Liver (tissue), 3 donors: Measurements from ENCODE around the gene ACTR3C.

Experiments used
- CTCF ChIP-seq: fragments of 150-350 bp; IDR thresholded peaks from 2 replicates; pipeline ENCODE4 v1.5.1; 2017; ENCODE audit warnings: improper control_type of control experiment, low read depth, low read length; ENCODE audit not compliant: missing input control
- EGR1 ChIP-seq, 2 donors: IDR thresholded peaks; 2 replicates each; pipeline ENCODE4 v1.6.1; 2016 to 2018; ENCODE audit warnings: antibody characterized with exemption in 2 of 2, low read depth in 2 of 2
- FOXA1 ChIP-seq: IDR thresholded peaks from 2 replicates; pipeline ENCODE4 v1.6.1; 2016; ENCODE audit warnings: antibody characterized with exemption
- GABPA ChIP-seq, 2 donors: IDR thresholded peaks in 1 of 2; conservative IDR thresholded peaks in 1 of 2; 2 replicates each; pipeline ENCODE4 v1.6.1; 2016; ENCODE audit warnings: antibody characterized with exemption in 2 of 2, mild to moderate bottlenecking in 1 of 2, moderate library complexity in 1 of 2
- JUND ChIP-seq, 2 donors: IDR thresholded peaks; 2 replicates each; pipeline ENCODE4 v1.6.1; 2016; ENCODE audit warnings: antibody characterized with exemption in 2 of 2
- MAX ChIP-seq: IDR thresholded peaks from 2 replicates; pipeline ENCODE4 v1.6.1; 2016; ENCODE audit warnings: antibody characterized with exemption
- NR2F2 ChIP-seq: IDR thresholded peaks from 2 replicates; pipeline ENCODE4 v1.6.1; 2016; ENCODE audit warnings: antibody characterized with exemption
- RAD21 ChIP-seq, 2 donors: IDR thresholded peaks; 2 replicates each; pipeline ENCODE4 v1.6.1; 2016; ENCODE audit warnings: antibody characterized with exemption in 2 of 2, mild to moderate bottlenecking in 2 of 2
- RXRA ChIP-seq, 2 donors: IDR thresholded peaks; 2 replicates each; pipeline ENCODE4 v1.6.1; 2017 to 2018; ENCODE audit warnings: antibody characterized with exemption in 2 of 2, mild to moderate bottlenecking in 1 of 2
- SP1 ChIP-seq: IDR thresholded peaks from 2 replicates; pipeline ENCODE4 v1.6.1; 2018; ENCODE audit warnings: antibody characterized with exemption, mild to moderate bottlenecking
- TAF1 ChIP-seq: conservative IDR thresholded peaks from 2 replicates; pipeline ENCODE4 v1.6.1; 2016; ENCODE audit warnings: antibody characterized with exemption, mild to moderate bottlenecking
- YY1 ChIP-seq: IDR thresholded peaks from 2 replicates; pipeline ENCODE4 v1.6.1; 2016; ENCODE audit warnings: antibody characterized with exemption, mild to moderate bottlenecking
- ZBTB33 ChIP-seq: IDR thresholded peaks from 2 replicates; pipeline ENCODE4 v1.6.1; 2016; ENCODE audit warnings: antibody characterized with exemption
- donor health status: healthy.
- donor health status: healthy.

GRCh38 chr7:150359622-150360362 is 36.4 kb upstream of the ACTR3C start:
- TF ChIP-seq RXRA (IDR thresholded peaks at IDR 0.05) (no peak), MAX (no peak), ZBTB33 (no peak), CTCF (no peak), GABPA (IDR thresholded peaks at IDR 0.05 in 1 of 2, conservative IDR thresholded peaks at IDR 0.05 in 1 of 2) (no peak), YY1 (no peak), RAD21 (IDR thresholded peaks at IDR 0.05) (no peak), FOXA1 (no peak), EGR1 (IDR thresholded peaks at IDR 0.05; ENCODE audit: low read depth in 2 of 2) (no peak), NR2F2 (no peak), JUND (IDR thresholded peaks at IDR 0.05) (no peak), TAF1 (no peak), SP1 (no peak)
